Limb (tissue), 2 donors: ENCODE results near the gene UGT2A2.
"Not testable (repeated sequence)": the region's sequence is repeated elsewhere in the genome, so short reads cannot be mapped to it uniquely, and the experiment has no call there.

Experiments used
- DNase-seq, 2 donors: peaks; one replicate each; pipeline ENCODE4 v3.0.0-alpha.2; 2016; ENCODE audit errors: extremely low spot score in 2 of 2

The UGT2A2 gene

GRCh38 chr4:69639542-69639941 lies at the start of gene UGT2A2:
Gene UGT2A2 (minus strand): TSS chr4:69639642. CDS start chr4:69639640, 2 bp downstream.
- DNase-seq: no peak

- no peak for DNase-seq
Observed at GRCh38 chr4:69684804-69685203, 45.4 kb upstream of the UGT2A2 start.

GRCh38 chr4:69668680-69669079 lies 29.2 kb upstream of the UGT2A2 start:
- DNase-seq: no peak

DNA sequence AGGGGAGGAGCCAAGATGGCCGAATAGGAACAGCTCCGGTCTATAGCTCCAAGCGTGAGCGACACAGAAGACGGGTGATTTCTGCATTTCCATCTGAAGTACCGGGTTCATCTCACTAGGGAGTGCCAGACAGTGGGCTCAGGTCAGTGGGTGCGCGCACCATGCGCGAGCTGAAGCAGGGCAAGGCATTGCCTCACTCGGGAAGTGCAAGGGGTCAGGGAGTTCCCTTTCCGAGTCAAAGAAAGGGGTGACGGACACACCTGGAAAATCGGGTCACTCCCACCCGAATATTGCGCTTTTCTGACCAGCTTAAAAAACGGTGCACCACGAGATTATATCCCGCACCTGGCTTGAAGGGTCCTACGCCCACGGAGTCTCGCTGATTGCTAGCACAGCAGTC lies 24.6 kb upstream of the UGT2A2 start:
- not testable (repeated sequence) for DNase-seq

- DNase-seq: not testable (repeated sequence)
Observed at GRCh38 chr4:69661130-69661803, 21.8 kb upstream of the UGT2A2 start.

GRCh38 chr4:69658133-69658532 lies 18.7 kb upstream of the UGT2A2 start:
- DNase-seq: no peak

GRCh38 chr4:69656653-69657158 lies 17.3 kb upstream of the UGT2A2 start:
- no peak for DNase-seq

- no peak for DNase-seq
Observed at GRCh38 chr4:69653147-69653546, 13.7 kb upstream of the UGT2A2 start, which contains the start of gene UGT2A1. Gene UGT2A1 (minus strand): TSS chr4:69653247. CDS start chr4:69647644, 5,603 bp downstream.

- no peak for DNase-seq
Observed at GRCh38 chr4:69650872-69651271, 11.4 kb upstream of the UGT2A2 start.

DNA sequence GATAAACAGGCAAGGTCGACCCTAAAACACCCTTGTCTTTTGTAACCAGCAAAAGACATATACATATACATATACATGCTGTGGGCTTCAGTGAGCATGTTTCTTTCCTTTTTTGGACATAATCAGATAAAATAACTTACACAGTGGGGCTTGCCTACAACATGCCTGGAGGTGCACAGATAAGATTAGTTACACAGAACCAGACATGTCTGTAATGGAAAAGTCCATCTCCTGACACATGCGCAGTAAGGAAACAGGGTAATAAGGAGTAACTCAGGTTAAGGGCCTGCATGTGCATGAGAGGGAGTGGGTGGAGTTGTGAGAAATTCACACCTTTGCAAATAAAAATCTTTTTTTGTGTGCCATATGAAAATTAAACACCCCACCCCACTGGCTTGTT lies 10.2 kb upstream of the UGT2A2 start:
- DNase-seq: no peak

DNA sequence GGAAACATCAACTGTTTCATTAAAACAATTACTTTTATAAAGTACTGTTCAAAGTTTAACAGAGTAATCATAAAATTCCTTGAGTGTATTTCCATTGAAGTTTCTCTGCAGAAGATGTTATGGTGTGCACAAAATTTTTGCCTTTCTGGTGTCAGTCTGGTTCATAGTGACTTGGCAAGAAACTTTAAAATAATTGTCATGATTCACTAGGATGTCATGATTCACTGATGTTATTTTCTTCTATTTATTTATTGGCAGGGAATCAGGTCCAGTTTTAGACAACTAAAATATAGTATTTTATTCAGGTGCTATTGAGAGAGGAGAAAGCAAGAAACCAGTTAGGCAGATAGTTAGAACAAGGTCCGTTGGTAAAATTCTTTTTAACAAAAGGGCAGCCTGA lies 9.8 kb upstream of the UGT2A2 start:
- no peak for DNase-seq

DNA sequence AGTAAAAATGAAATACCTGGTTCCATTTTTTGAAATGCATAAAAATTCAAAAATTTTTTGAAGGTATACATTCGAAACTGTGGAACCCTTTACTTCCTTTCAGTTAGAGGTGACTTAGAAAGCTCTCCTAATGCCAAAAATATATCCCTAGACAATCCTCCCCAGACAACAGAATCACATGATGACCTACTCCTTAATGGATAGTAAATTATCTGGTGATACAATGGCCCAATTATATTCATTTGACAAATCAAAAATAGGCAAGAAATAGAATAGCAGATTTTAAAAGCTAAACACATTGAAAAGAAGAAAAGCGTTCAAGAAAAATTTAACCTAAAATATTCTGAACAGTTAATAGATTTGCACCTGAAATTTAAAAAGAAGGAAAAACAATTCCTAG lies 3.5 kb upstream of the UGT2A2 start:
- DNase-seq: no peak

- DNase-seq: no peak
Observed at GRCh38 chr4:69640289-69640688, 847 bp upstream of the UGT2A2 start.

DNA sequence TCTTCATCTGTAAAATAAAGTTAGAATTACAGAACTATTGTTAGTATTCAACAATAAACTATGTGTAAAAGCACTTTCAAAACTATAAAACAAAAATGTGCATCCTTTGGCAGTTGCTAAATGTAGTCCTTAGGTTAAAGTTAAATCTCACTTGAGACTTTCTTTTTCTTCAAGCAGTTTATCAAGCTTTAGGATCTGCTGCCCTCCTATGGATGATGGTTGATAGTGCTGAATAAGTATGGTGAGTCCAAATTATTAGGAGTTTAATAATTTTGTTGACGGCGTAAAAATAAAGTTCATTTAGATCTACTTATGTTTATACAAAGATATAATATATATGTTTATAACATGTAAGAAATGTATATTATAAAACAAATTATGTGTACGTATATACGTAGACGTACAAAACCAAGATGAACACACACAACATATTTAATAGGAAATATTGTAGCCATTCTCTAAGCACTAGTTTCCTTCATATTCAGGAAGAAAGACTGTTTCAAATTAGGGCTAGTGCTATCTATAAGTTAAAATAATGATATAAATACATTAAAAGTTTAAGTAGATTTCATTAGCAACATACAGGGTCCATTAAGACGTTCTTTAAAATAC lies 22.3 kb downstream of the UGT2A2 start:
- peak in 1 of 2 donors; percentile 50 for DNase-seq

DNA sequence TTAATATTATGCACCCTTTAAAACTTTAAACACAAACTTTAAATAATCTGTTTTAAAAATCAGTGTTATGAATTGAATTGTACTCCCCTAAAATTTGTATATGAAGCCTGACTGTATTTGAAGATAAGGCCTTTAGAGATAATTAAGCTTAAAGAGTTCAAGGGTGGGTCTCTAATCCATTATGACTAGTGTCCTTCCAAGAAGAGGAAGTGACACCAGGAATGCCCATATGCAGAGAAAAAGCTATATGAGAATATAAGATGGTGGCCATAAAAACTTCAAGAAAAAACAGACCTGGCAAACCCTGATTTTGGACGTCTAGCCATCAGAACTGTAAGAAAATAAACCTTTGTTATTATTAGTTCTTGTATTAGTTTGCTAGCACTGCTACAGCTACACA lies 29.0 kb downstream of the UGT2A2 start:
- no peak for DNase-seq

DNA sequence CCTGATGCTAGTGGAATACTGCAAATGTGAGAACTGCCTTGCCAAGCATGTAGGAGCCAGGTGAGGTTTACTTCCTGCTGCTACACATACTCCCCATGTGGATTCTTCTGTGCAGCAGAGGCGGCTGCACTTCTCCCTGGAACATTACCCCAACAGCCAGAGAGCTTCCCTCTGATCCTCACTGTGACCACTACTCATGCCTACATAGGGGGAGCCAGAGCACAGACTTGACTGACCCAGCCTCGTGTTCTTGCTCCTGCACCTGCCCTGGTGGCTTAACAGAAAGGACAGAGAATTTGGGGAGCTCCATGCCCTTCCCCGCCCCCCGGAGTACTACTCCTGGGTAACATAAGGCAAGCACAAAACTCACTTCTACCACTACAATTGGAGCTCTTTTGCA lies 38.4 kb downstream of the UGT2A2 start:
- DNase-seq: no peak

DNA sequence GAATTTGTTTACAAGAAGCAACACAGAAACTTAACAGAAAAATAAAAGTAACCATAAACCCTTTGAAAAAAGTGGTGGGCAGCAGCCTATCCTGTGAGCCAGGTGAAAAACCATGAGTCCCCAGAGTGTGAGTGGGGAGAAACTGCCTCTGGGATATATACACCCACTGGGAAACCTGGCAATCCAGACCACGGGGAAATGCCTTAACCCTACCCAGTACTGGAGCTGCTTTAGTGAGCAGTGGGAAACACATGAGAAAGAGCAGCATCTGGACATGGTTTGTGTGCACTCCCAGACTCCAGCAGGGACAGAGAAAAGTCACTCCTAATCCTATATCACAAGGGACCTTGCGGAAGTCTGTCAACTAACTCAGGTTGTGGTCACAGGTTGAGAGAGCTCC lies 39.4 kb downstream of the UGT2A2 start:
- no peak for DNase-seq

DNA sequence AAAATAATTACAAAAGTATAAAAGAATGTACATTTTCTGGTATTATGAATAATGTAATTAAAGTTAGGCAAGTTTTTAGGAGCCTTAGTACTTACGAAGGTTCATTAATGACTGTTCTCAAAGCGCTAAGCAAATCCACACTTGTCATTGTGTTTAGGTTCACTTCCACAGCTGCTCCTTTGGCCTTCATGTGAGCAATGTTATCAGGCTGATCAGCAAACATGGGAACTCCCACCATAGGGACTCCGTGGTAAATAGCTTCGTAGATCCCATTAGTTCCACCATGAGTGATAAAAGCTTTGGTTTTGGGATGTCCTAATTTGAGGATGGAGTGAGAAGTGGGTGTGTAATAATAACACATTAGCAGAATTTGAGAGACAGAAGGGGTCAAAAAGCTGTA lies 45.1 kb downstream of the UGT2A2 start:
- no peak for DNase-seq

DNA sequence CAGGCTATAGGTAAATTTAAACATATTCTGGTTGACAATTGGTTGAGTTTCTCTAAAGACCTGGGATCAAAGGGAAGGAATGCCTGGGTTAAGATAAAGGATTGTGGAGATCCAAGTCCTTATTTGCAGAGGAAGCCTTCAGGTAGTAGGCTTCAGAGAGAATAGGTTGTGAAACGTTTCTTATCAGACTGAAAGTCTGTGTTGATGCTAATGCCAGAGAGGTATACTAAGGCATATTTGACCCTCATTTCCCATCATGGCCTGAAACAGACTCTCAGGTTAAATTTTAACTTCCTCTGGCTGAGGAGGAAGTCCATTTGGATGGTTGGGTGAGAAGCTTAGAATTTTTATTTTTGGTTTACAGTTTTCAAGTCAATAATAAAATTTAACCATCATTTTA lies 48.1 kb downstream of the UGT2A2 start:
- DNase-seq: no peak

DNA sequence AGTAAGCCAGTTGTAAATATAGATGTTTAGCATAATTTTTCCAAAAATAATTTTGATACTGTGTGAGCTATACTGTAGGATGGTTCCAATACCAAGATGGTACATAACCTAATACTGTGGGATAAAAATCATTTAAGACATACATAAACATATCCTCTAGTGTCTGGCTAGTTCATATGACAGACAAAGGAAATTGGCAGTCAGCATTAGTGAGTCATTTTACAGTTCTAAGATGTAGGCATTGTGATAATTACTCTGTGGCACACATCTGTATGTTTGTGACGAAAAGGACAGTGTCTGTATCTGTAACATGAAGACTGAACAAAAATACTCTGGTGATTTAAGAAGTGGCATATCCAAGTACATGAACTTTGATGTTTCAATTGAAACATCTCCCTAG lies 49.6 kb downstream of the UGT2A2 start:
- no peak for DNase-seq

GRCh38 chr4:69584135-69584534 lies 55.3 kb downstream of the UGT2A2 start:
- DNase-seq: no peak

- DNase-seq: no peak
Observed at GRCh38 chr4:69583543-69583942, 55.9 kb downstream of the UGT2A2 start.

DNA sequence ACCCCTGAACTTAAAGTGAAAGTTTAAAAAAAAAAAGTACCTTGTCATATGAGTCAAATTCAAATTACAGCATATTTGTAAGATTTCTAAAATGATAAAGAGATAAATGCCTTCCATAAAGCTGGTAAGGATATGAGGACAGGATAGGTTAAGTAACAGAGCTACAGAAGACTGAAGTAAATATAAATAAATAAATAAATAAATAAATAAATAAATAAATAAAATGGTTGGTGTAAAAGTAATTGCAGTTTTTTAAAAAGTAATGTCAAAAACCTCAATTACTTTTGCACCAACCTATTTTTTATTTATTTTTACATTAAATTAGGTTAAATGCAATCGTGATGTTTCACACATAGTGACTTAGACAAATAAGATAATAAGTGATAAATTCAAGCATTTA lies 62.2 kb downstream of the UGT2A2 start:
- no peak for DNase-seq
